ENCODE data around the gene BCR. TPM values are rescaled to one million over a fixed set of nuclear protein-coding genes. Genes with fewer than 3 reads are reported as not detected.

Gene BCR
- total and polyA plus RNA-seq, 2 donors (not counting 1 experiment from before 2014, with no cell fraction given): 30.2 to 46.4 TPM

GRCh38 chr22:23250056-23250784 is 69.9 kb downstream of the BCR start:
- H3K4me1 ChIP-seq (ENCODE audit: control insufficient read depth in 2 of 2, insufficient read depth in 2 of 2, low read length in 2 of 2): peaks cover 7 to 14% of the 10 kb centered on the region in 2 donors
- no peak overlapping the region for H3K4me3 ChIP-seq (ENCODE audit: control extremely low read depth in 1 of 5, extremely low read depth in 1 of 5, insufficient read depth in 1 of 5, low read depth in 2 of 5, low read length in 4 of 5)
- H3K79me2 ChIP-seq (ENCODE audit: control insufficient read depth, insufficient read depth, low read length): peaks cover 55% of the 10 kb centered on the region
- H3K9me3 Mint-ChIP-seq (ENCODE audit: insufficient read depth): no peaks in the 10 kb centered on the region
- ChIA-PET POLR2A (no interaction called here), CTCF (interaction anchor here (0.7 to 1.8 kb wide), 6 partner anchors 11 to 72 kb away, joined by 3 to 6 read pairs (median 4); no protein-coding TSS in a partner anchor)
- intact Hi-C loops (cut with micrococcal nuclease): no loop called here
- no peaks in the 10 kb centered on the region for H3K9me3 ChIP-seq (ENCODE audit: control extremely low read depth in 1 of 3, control insufficient read depth in 2 of 3, insufficient read depth in 1 of 3, low read length in 2 of 3)
- no peak overlapping the region for H3K4me3 Mint-ChIP-seq
- H2AFZ ChIP-seq (ENCODE audit: insufficient read depth, low read depth, low read length, poor library complexity, severe bottlenecking): no peak overlapping the region
- peaks cover 61% of the 10 kb centered on the region for H4K20me1 ChIP-seq (ENCODE audit: control insufficient read depth, insufficient read depth, low read length, poor library complexity, severe bottlenecking)
- DNase-seq (no peak), ATAC-seq (ENCODE audit: low read depth) (no peak)
- peaks cover 2 to 11% of the 10 kb centered on the region in 2 experiments for H3K36me3 ChIP-seq (replicated peaks in 1 of 2; ENCODE audit: control extremely low read depth in 1 of 2, control insufficient read depth in 1 of 2, extremely low read depth in 1 of 2, insufficient read depth in 2 of 2, low read length in 1 of 2)
- no peak overlapping the region for H3K27ac Mint-ChIP-seq
- peaks cover 16% of the 10 kb centered on the region for H3K4me1 Mint-ChIP-seq
- H3K27ac ChIP-seq (ENCODE audit: low read length in 2 of 2): no peak overlapping the region
- TF ChIP-seq CTCF (IDR thresholded peaks at IDR 0.05) (no peak), EZH2 (IDR thresholded peaks at IDR 0.05; ENCODE audit: borderline replicate concordance, insufficient read depth, low read depth, low read length, poor library complexity, severe bottlenecking) (no peak)
- H3K27me3 ChIP-seq (replicated peaks in 1 of 4; ENCODE audit: control extremely low read depth in 1 of 4, control insufficient read depth in 3 of 4, insufficient read depth in 4 of 4, low read length in 3 of 4): no peaks in the 10 kb centered on the region
- WGBS (ENCODE audit: insufficient coverage): 88% methylated on average over 14 of the region's 16 CpGs
- no peaks in the 10 kb centered on the region for H3K27me3 Mint-ChIP-seq
- H3K9ac ChIP-seq (ENCODE audit: low read length): no peak overlapping the region
- no peak overlapping the region for H3K4me2 ChIP-seq (replicated peaks; ENCODE audit: low read depth, low read length, poor library complexity, severe bottlenecking)

GRCh38 chr22:23250785-23251363 is 70.6 kb downstream of the BCR start:
- Histone ChIP-seq H3K9me3 (ENCODE audit: control extremely low read depth in 1 of 3, control insufficient read depth in 2 of 3, insufficient read depth in 1 of 3, low read length in 2 of 3) (no peaks in the 10 kb centered on the region), H3K4me2 (replicated peaks; ENCODE audit: low read depth, low read length, poor library complexity, severe bottlenecking) (no peak overlapping the region), H4K20me1 (ENCODE audit: control insufficient read depth, insufficient read depth, low read length, poor library complexity, severe bottlenecking) (peaks cover 61% of the 10 kb centered on the region), H3K9ac (ENCODE audit: low read length) (no peak overlapping the region), H3K27ac (ENCODE audit: low read length in 2 of 2) (no peak overlapping the region), H2AFZ (ENCODE audit: insufficient read depth, low read depth, low read length, poor library complexity, severe bottlenecking) (no peak overlapping the region), H3K4me1 (ENCODE audit: control insufficient read depth in 2 of 2, insufficient read depth in 2 of 2, low read length in 2 of 2) (peaks cover 7 to 14% of the 10 kb centered on the region in 2 donors), H3K79me2 (ENCODE audit: control insufficient read depth, insufficient read depth, low read length) (peaks cover 49% of the 10 kb centered on the region), H3K4me3 (ENCODE audit: control extremely low read depth in 1 of 5, extremely low read depth in 1 of 5, insufficient read depth in 1 of 5, low read depth in 2 of 5, low read length in 4 of 5) (no peak overlapping the region), H3K27me3 (replicated peaks in 1 of 4; ENCODE audit: control extremely low read depth in 1 of 4, control insufficient read depth in 3 of 4, insufficient read depth in 4 of 4, low read length in 3 of 4) (no peaks in the 10 kb centered on the region), H3K36me3 (replicated peaks in 1 of 2; ENCODE audit: control extremely low read depth in 1 of 2, control insufficient read depth in 1 of 2, extremely low read depth in 1 of 2, insufficient read depth in 2 of 2, low read length in 1 of 2) (peaks cover 2 to 11% of the 10 kb centered on the region in 2 experiments)
- POLR2A ChIA-PET: no interaction called here
- Mint-ChIP-seq H3K9me3 (ENCODE audit: insufficient read depth) (no peaks in the 10 kb centered on the region), H3K4me1 (peaks cover 20% of the 10 kb centered on the region), H3K27ac (no peak overlapping the region), H3K4me3 (no peak overlapping the region), H3K27me3 (no peaks in the 10 kb centered on the region)
- WGBS (ENCODE audit: insufficient coverage): 92% methylated on average over 12 of the region's 14 CpGs
- DNase-seq (no peak), ATAC-seq (ENCODE audit: low read depth) (no peak)
- intact Hi-C loops (cut with micrococcal nuclease): no loop called here
- TF ChIP-seq CTCF (IDR thresholded peaks at IDR 0.05) (no peak), EZH2 (IDR thresholded peaks at IDR 0.05; ENCODE audit: borderline replicate concordance, insufficient read depth, low read depth, low read length, poor library complexity, severe bottlenecking) (no peak)
- CTCF ChIA-PET: interaction anchor here (0.9 to 1.8 kb wide), 3 partner anchors 31 to 72 kb away, joined by 3 to 4 read pairs (median 3); no protein-coding TSS in a partner anchor

Measured in B cell (primary cell).